OCI-LY7 (cell line): Measurements from ENCODE around the gene MRPS23. TPM values are rescaled to one million over a fixed set of nuclear protein-coding genes. Genes with fewer than 3 reads are reported as not detected.

ENCODE experiments used
- BruUV-seq: library from RNA; stranded (reverse); fragments of 400-500 nt; replicated peaks from 2 replicates; lab custom pipeline; 2021; lab: Mats Ljungman, UMichigan
- CTCF ChIA-PET: fragments of 300-600 bp; sonication (Branson Sonifier 250); formaldehyde crosslinking; loops from one replicate; lab custom pipeline; 2022; ENCODE audit warnings: antibody characterized with exemption; ENCODE audit not compliant: unreplicated experiment; lab: Charles Lee
- POLR2A ChIA-PET: fragments of 300-600 bp; sonication (Branson Sonifier 250); formaldehyde crosslinking; loops from one replicate; lab custom pipeline; 2022; ENCODE audit warnings: antibody characterized with exemption; lab: Charles Lee
- DNase-seq: peaks from one replicate; pipeline ENCODE4 v3.0.0-alpha.2; 2015; ENCODE audit warnings: low spot score
- H2AFZ ChIP-seq: fragments of 200-600 bp; sonication (generic), shearing (Covaris generic); 2 replicates; pipeline ENCODE4 v1.6.1; 2014; ENCODE audit warnings: mild to moderate bottlenecking, antibody characterized with exemption, low read length, moderate library complexity
- H3K27ac ChIP-seq: fragments of 200-600 bp; sonication (generic); 2 replicates; pipeline ENCODE4 v1.5.1; 2014; ENCODE audit warnings: mixed run types, low read depth, mild to moderate bottlenecking, moderate library complexity, low read length, inconsistent platforms; ENCODE audit not compliant: poor library complexity, severe bottlenecking
- H3K36me3 ChIP-seq: fragments of 200-600 bp; sonication (generic); 2 replicates; pipeline ENCODE4 v1.6.1; 2014; ENCODE audit warnings: mild to moderate bottlenecking, antibody characterized with exemption, low read length, moderate library complexity, mixed read lengths; ENCODE audit not compliant: insufficient read depth
- H3K4me1 ChIP-seq: fragments of 200-600 bp; sonication (generic); 2 replicates; pipeline ENCODE4 v1.5.1; 2014; ENCODE audit warnings: mild to moderate bottlenecking, low read length; ENCODE audit not compliant: insufficient read depth, poor library complexity, severe bottlenecking
- H3K4me2 ChIP-seq: fragments of 200-600 bp; sonication (generic); 2 replicates; pipeline ENCODE4 v1.6.1; 2014; ENCODE audit warnings: mild to moderate bottlenecking, low read length
- H3K4me3 ChIP-seq: fragments of 200-600 bp; sonication (generic); 2 replicates; pipeline ENCODE4 v1.5.1; 2014; ENCODE audit warnings: mild to moderate bottlenecking, low read depth, low read length; ENCODE audit not compliant: poor library complexity, severe bottlenecking
- H3K79me2 ChIP-seq: fragments of 200-600 bp; sonication (generic); 2 replicates; pipeline ENCODE4 v1.6.1; 2016; ENCODE audit warnings: low read depth, mild to moderate bottlenecking, low read length, moderate library complexity, mixed read lengths; ENCODE audit not compliant: insufficient read depth
- H3K9me2 ChIP-seq: fragments of 200-600 bp; sonication (generic); 2 replicates; pipeline ENCODE4 v1.6.1; 2016; ENCODE audit warnings: mild to moderate bottlenecking, low read length, mixed read lengths; ENCODE audit not compliant: insufficient read depth
- H3K9me3 ChIP-seq: fragments of 200-600 bp; sonication (generic); 2 replicates; pipeline ENCODE4 v1.6.1; 2014; ENCODE audit warnings: mild to moderate bottlenecking, mixed run types, low read length, mixed read lengths
- H4K20me1 ChIP-seq: fragments of 200-600 bp; sonication (generic); 2 replicates; pipeline ENCODE4 v1.6.1; 2014; ENCODE audit warnings: mild to moderate bottlenecking, antibody characterized with exemption, low read length, moderate library complexity, mixed read lengths; ENCODE audit not compliant: insufficient read depth
- EZH2phosphoT487 ChIP-seq: fragments of 200-600 bp; sonication (generic); IDR thresholded peaks from 2 replicates; pipeline ENCODE4 v1.6.1; 2018; ENCODE audit warnings: low read depth, borderline replicate concordance, mild to moderate bottlenecking, mixed run types, antibody characterized with exemption, low read length, moderate library complexity, mixed read lengths
- intact Hi-C: fragments of 100-400 bp; cut with micrococcal nuclease; formaldehyde crosslinking; loops from one replicate; pipeline ENCODE4 v1.10.0; 2022; ENCODE audit not compliant: unreplicated experiment
- total RNA-seq, 2 experiments: library from RNA; depleted of rRNA in 1 of 2; stranded (reverse); fragments of >200 nt in 1 of 2; shearing (Covaris generic) in 1 of 2; gene quantifications; 2 replicates each; pipeline ENCODE4 v1.2.3, GENCODE V29; 2014 to 2022
- TF ChIP-seq, protein P1 (sequence below): fragments of 200-600 bp; sonication (generic); conservative IDR thresholded peaks from 2 replicates; pipeline ENCODE4 v1.5.1; 2014; ENCODE audit warnings: mild to moderate bottlenecking, antibody characterized with exemption, low read length, moderate library complexity, mixed read lengths

The MRPS23 gene
- total RNA-seq, 2 experiments from 2014 or later, result 50.3 to 73.5 TPM

DNA sequence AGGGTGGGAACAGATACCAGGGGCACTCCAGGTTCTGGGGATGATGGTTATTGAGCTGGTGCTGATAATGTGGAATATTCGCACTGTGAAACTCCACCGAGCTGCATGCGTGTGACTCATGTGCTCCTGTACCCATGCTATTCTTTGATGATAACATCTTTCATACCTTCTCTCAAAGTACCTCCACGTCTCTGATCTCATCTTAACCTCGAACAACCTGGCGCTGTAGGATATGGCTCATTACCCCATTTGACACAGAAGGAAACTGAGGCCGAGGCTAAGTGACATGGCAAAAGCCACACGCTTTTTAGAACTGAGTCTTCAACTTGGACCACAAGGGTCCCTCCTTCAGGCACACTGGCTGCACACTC, 30.2 kb upstream of the MRPS23 start:
- TF ChIP-seq, protein P1, sequence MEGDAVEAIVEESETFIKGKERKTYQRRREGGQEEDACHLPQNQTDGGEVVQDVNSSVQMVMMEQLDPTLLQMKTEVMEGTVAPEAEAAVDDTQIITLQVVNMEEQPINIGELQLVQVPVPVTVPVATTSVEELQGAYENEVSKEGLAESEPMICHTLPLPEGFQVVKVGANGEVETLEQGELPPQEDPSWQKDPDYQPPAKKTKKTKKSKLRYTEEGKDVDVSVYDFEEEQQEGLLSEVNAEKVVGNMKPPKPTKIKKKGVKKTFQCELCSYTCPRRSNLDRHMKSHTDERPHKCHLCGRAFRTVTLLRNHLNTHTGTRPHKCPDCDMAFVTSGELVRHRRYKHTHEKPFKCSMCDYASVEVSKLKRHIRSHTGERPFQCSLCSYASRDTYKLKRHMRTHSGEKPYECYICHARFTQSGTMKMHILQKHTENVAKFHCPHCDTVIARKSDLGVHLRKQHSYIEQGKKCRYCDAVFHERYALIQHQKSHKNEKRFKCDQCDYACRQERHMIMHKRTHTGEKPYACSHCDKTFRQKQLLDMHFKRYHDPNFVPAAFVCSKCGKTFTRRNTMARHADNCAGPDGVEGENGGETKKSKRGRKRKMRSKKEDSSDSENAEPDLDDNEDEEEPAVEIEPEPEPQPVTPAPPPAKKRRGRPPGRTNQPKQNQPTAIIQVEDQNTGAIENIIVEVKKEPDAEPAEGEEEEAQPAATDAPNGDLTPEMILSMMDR, result no peak
- TF ChIP-seq EZH2phosphoT487, result no peak
- H3K4me3 ChIP-seq, result no peak overlapping the region
- no peak overlapping the region for H3K27ac ChIP-seq
- no TSS peak for BruUV-seq
- no peak for DNase-seq
- H3K4me2 ChIP-seq, result no peak overlapping the region
- H2AFZ ChIP-seq, result no peak overlapping the region
- H3K79me2 ChIP-seq, result no peaks in the 10 kb centered on the region
- CTCF ChIA-PET, result no interaction called here
- POLR2A ChIA-PET, result no interaction called here
- H3K4me1 ChIP-seq, result peaks cover 10% of the 10 kb centered on the region
- intact Hi-C loops, result no loop called here
- no peaks in the 10 kb centered on the region for H3K9me2 ChIP-seq
- H3K36me3 ChIP-seq, result no peaks in the 10 kb centered on the region
- no peaks in the 10 kb centered on the region for H3K9me3 ChIP-seq
- H4K20me1 ChIP-seq, result no peaks in the 10 kb centered on the region

DNA sequence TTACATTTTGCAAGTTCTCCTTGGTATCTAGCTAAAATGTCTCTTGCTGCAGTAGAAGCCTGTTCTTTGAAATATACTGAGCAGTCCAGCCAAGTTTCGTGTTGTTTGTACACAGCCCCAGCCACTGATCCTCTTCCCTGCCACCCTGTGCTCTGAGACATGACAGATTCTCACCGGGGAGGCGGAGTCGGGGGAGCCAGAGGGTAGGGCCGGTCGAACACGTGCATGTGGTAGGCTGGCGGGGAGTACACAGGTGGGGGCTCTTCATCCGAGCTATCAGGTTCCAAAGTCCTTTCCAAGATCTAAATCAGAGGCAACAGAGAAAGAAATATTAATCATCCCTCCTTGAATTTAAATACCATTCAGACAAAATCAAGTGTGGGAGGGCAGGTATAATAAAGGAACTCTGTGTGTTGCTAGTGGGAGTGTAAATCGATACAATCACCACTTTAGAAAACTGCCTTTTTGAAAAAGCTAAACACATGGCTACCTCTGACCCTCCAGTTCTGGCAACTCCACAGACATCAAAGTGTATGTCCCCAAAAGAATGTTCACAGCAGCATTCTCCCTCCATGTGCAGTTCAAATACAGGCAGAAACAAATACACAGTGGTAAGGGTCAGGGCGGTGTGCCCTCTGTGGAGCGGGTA, 29.7 kb upstream of the MRPS23 start:
- BruUV-seq, result no TSS peak
- Histone ChIP-seq H3K36me3 (no peaks in the 10 kb centered on the region), H2AFZ (no peak overlapping the region), H3K27ac (no peak overlapping the region), H3K79me2 (no peaks in the 10 kb centered on the region), H3K4me3 (no peak overlapping the region), H3K9me2 (no peaks in the 10 kb centered on the region), H3K4me2 (no peak overlapping the region), H3K9me3 (no peaks in the 10 kb centered on the region), H3K4me1 (peaks cover 12% of the 10 kb centered on the region), H4K20me1 (no peaks in the 10 kb centered on the region)
- intact Hi-C loops, result no loop called here
- no peak for TF ChIP-seq EZH2phosphoT487
- TF ChIP-seq, protein P1, result no peak
- POLR2A ChIA-PET, result no interaction called here
- CTCF ChIA-PET, result no interaction called here
- no peak for DNase-seq

DNA sequence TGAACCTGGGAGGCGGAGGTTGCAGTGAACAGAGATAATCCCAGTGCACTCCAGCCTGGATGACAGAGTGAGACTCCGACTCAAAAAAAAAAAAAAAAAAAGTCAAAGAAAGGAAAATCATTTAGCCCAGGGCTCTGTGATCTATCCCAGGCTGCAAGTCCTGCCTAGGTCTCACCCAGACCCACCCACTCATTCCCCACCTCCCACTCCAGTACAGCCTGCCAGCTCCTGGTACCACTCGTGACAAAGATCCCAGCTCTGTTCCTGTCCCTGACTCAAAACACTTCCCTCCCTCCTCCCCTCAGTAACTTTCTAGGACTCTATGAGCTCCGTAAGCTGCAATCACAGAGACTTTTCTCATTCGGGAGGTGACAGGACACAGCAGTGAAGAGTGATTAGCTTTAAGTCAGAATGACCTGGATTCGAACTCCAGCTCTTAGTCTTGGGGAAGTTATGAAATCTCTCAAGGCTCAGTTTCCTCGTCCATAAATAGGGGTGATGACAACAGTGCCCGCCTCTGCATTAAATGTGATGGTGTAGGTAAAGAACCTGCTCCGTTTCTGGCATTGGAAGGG, 28.0 kb upstream of the MRPS23 start:
- peaks cover 16% of the 10 kb centered on the region for H3K4me1 ChIP-seq
- no TSS peak for BruUV-seq
- no peak overlapping the region for H3K4me3 ChIP-seq
- intact Hi-C loops, result no loop called here
- H3K9me3 ChIP-seq, result no peaks in the 10 kb centered on the region
- POLR2A ChIA-PET, result interaction anchor here (0.7 kb wide), 1 partner anchor 34 kb away, joined by 3 read pairs; no protein-coding TSS in a partner anchor
- H3K27ac ChIP-seq, result no peak overlapping the region
- H3K9me2 ChIP-seq, result no peaks in the 10 kb centered on the region
- no peak for DNase-seq
- H4K20me1 ChIP-seq, result no peaks in the 10 kb centered on the region
- H3K79me2 ChIP-seq, result no peaks in the 10 kb centered on the region
- no peaks in the 10 kb centered on the region for H3K36me3 ChIP-seq
- H3K4me2 ChIP-seq, result no peak overlapping the region
- no peak for TF ChIP-seq EZH2phosphoT487
- TF ChIP-seq, protein P1, result no peak
- CTCF ChIA-PET, result no interaction called here
- H2AFZ ChIP-seq, result no peak overlapping the region
